GM12801 (cell line): Measurements from ENCODE around the gene BRD3OS.

Experiments
- CTCF ChIP-seq: IDR thresholded peaks from one replicate; pipeline ENCODE4 v1.5.1; 2011; ENCODE audit warnings: control low read depth; ENCODE audit not compliant: insufficient read length; ENCODE audit errors: extremely low read depth

Gene BRD3OS

GRCh38 chr9:134024828-134025605 lies at the start of gene BRD3OS:
Gene BRD3OS (plus strand): TSS chr9:134025481. CDS start chr9:134026748, 1,267 bp downstream.
- TF ChIP-seq CTCF, result no peak

GRCh38 chr9:133975511-133975910 lies 49.8 kb upstream of the BRD3OS start:
- TF ChIP-seq CTCF, result no peak

GRCh38 chr9:133976191-133976861 lies 49.0 kb upstream of the BRD3OS start:
- TF ChIP-seq CTCF, result no peak

GRCh38 chr9:133976887-133977286 lies 48.4 kb upstream of the BRD3OS start:
- TF ChIP-seq CTCF, result no peak

GRCh38 chr9:133977421-133978201 lies 47.7 kb upstream of the BRD3OS start:
- no peak for TF ChIP-seq CTCF

GRCh38 chr9:133978226-133978898 lies 46.9 kb upstream of the BRD3OS start:
- no peak for TF ChIP-seq CTCF

- no peak for TF ChIP-seq CTCF
Measured at GRCh38 chr9:133978899-133979272, 46.4 kb upstream of the BRD3OS start.
